GM18507 (cell line): ENCODE results near the gene IFNA14.
"Not testable (repeated sequence)": the region's sequence is repeated elsewhere in the genome, so short reads cannot be mapped to it uniquely, and the experiment has no call there.

ENCODE experiments used
- DNase-seq: peaks from one replicate; pipeline ENCODE4 v3.0.0; 2011; ENCODE audit warnings: low read depth; ENCODE audit not compliant: insufficient read length; ENCODE audit errors: extremely low spot score
- FAIRE-seq: peaks from 2 replicates; lab custom pipeline; 2011; peaks lifted over from hg19 to GRCh38; lab: Jason Lieb, UNC

The IFNA14 gene

GRCh38 chr9:21239911-21240310 lies at the start of gene IFNA14:
IFNA14 (minus strand) TSS chr9:21240005; CDS start chr9:21239935, 70 bp downstream.
- FAIRE-seq (peak; percentile 26), DNase-seq (no peak)

- DNase-seq = no peak
- FAIRE-seq = no peak
Measured at GRCh38 chr9:21287280-21287679, 47.5 kb upstream of the IFNA14 start.

GRCh38 chr9:21286659-21287058 lies 46.9 kb upstream of the IFNA14 start:
- no peak for DNase-seq

GRCh38 chr9:21286099-21286498 lies 46.3 kb upstream of the IFNA14 start:
- DNase-seq (no peak), FAIRE-seq (no peak)

More at GRCh38 chr9:21286659-21287058, 46.9 kb upstream of the IFNA14 start:
- FAIRE-seq = no peak

GRCh38 chr9:21281275-21281674 lies 41.5 kb upstream of the IFNA14 start:
- no peak for FAIRE-seq

GRCh38 chr9:21268347-21268657 lies 28.5 kb upstream of the IFNA14 start:
- peak; percentile 44 for FAIRE-seq
- DNase-seq = no peak

More at GRCh38 chr9:21281275-21281674, 41.5 kb upstream of the IFNA14 start:
- no peak for DNase-seq

- FAIRE-seq (peak; percentile 75), DNase-seq (no peak)
Measured at GRCh38 chr9:21267485-21268346, 27.9 kb upstream of the IFNA14 start.

GRCh38 chr9:21266733-21267484 lies 27.1 kb upstream of the IFNA14 start:
- DNase-seq (no peak), FAIRE-seq (peak; percentile 93)

GRCh38 chr9:21265421-21266189 lies 25.8 kb upstream of the IFNA14 start:
- DNase-seq = no peak
- FAIRE-seq = peak; percentile 71

GRCh38 chr9:21255538-21256212 lies 15.9 kb upstream of the IFNA14 start:
- no peak for DNase-seq
- FAIRE-seq = peak; percentile 84

GRCh38 chr9:21252721-21253547 lies 13.1 kb upstream of the IFNA14 start:
- DNase-seq = no peak
- peak; percentile 84 for FAIRE-seq

- FAIRE-seq = no peak
Measured at GRCh38 chr9:21251638-21252037, 11.8 kb upstream of the IFNA14 start.

GRCh38 chr9:21251190-21251589 lies 11.4 kb upstream of the IFNA14 start:
- no peak for DNase-seq
- no peak for FAIRE-seq

More at GRCh38 chr9:21251638-21252037, 11.8 kb upstream of the IFNA14 start:
- DNase-seq = no peak

- no peak for DNase-seq
- FAIRE-seq = peak; percentile 72
Measured at GRCh38 chr9:21244836-21245235, 5.0 kb upstream of the IFNA14 start.

- not testable (repeated sequence) for DNase-seq, FAIRE-seq
Measured at GRCh38 chr9:21236360-21236714, 3.5 kb downstream of the IFNA14 start.

- FAIRE-seq = peak; percentile 86
- not testable (repeated sequence) for DNase-seq
Measured at GRCh38 chr9:21235468-21236359, 4.1 kb downstream of the IFNA14 start.

GRCh38 chr9:21234153-21234687 lies 5.6 kb downstream of the IFNA14 start:
- FAIRE-seq = no peak

More at GRCh38 chr9:21234153-21234687, 5.6 kb downstream of the IFNA14 start:
- no peak for DNase-seq
